Uterus (tissue), 4 donors: Measurements from ENCODE around the gene PPP1R7. TPM values are rescaled to one million over a fixed set of nuclear protein-coding genes. Genes with fewer than 3 reads are reported as not detected.

Experiments used
- DNase-seq, 2 donors: peaks; one replicate each; pipeline ENCODE4 v3.0.0-alpha.2; 2019 to 2020
- H3K27ac ChIP-seq, 2 donors: fragments of 200-600 bp; sonication (generic); 1 replicate in 1 of 2; 2 replicates in 1 of 2; pipeline ENCODE4 v1.5.1; 2016 to 2018
- H3K27me3 ChIP-seq, 2 donors: fragments of 200-600 bp; sonication (generic); one replicate each; pipeline ENCODE4 v1.5.1; 2018 to 2019; ENCODE audit warnings: control low read depth in 1 of 2
- H3K36me3 ChIP-seq, 2 donors: fragments of 200-600 bp; sonication (generic); one replicate each; pipeline ENCODE4 v1.5.1; 2019; ENCODE audit warnings: control low read depth in 1 of 2
- H3K4me1 ChIP-seq, 2 donors: fragments of 200-600 bp; sonication (generic); one replicate each; pipeline ENCODE4 v1.5.1; 2018 to 2019; ENCODE audit warnings: control low read depth in 1 of 2
- H3K4me3 ChIP-seq, 2 donors: fragments of 200-600 bp; sonication (generic); 1 replicate in 1 of 2; 2 replicates in 1 of 2; pipeline ENCODE4 v1.5.1; 2018 to 2019; ENCODE audit warnings: mild to moderate bottlenecking in 1 of 2
- H3K9me3 ChIP-seq, 2 donors: fragments of 200-600 bp; sonication (generic); one replicate each; pipeline ENCODE4 v1.5.1; 2019; ENCODE audit warnings: control low read depth in 1 of 2
- CTCF ChIP-seq, 4 experiments: fragments of 200-600 bp in 2 of 4; fragments of 450-650 bp in 2 of 4; sonication (generic) in 2 of 4; IDR thresholded peaks; one replicate each; pipeline ENCODE4 v1.5.1; 2016 to 2019; ENCODE audit warnings: antibody characterized with exemption in 4 of 4, mild to moderate bottlenecking in 2 of 4, moderate library complexity in 1 of 4
- POLR2A ChIP-seq, 2 donors: fragments of 450-650 bp; IDR thresholded peaks; one replicate each; pipeline ENCODE4 v1.6.1; 2016; ENCODE audit warnings: antibody characterized with exemption in 2 of 2, mild to moderate bottlenecking in 1 of 2, moderate library complexity in 1 of 2
- intact Hi-C: fragments of 100-400 bp; cut with DNase I; formaldehyde crosslinking; loops from one replicate; pipeline ENCODE4 v1.15.1; 2023; ENCODE audit warnings: low total_unique reads
- total RNA-seq, 4 donors: library from RNA; depleted of rRNA in 3 of 4; stranded (reverse); fragments of >200 nt in 3 of 4; gene quantifications; one replicate each; pipeline versions ENCODE4 v1.1.0 to v1.2.4, GENCODE V29; 2014 to 2023
- donor health status: DM: yes; HTN: yes; CAD: no.

The PPP1R7 gene
- total RNA-seq, 4 donors from 2014 or later, result 8.5 to 43.6 (median 30.0) TPM

- Histone ChIP-seq H3K4me3 (no peak overlapping the region), H3K36me3 (no peaks in the 10 kb centered on the region), H3K9me3 (no peaks in the 10 kb centered on the region), H3K4me1 (peaks cover 0 to 4% of the 10 kb centered on the region in 2 donors), H3K27me3 (no peaks in the 10 kb centered on the region), H3K27ac (no peak overlapping the region)
- TF ChIP-seq CTCF (IDR thresholded peaks at IDR 0.05), result no peak
- TF ChIP-seq POLR2A (IDR thresholded peaks at IDR 0.05), result no peak
- intact Hi-C loops, result no loop called here
- no peak for DNase-seq
These were observed 2.0 kb upstream of the PPP1R7 start for GRCh38 chr2:241148239-241148638.

GRCh38 chr2:241148891-241149674, 1.2 kb upstream of the PPP1R7 start, which contains the start of gene PASK:
TSS of gene PASK (minus strand) at chr2:241149472. CDS start at chr2:241143032, 6,440 bp downstream.
- Histone ChIP-seq H3K4me1 (peaks cover 0 to 4% of the 10 kb centered on the region in 2 donors), H3K36me3 (no peaks in the 10 kb centered on the region), H3K27me3 (no peaks in the 10 kb centered on the region), H3K4me3 (peak within 1 kb of the TSS; percentile 51 to 82), H3K9me3 (no peaks in the 10 kb centered on the region), H3K27ac (peak within 1 kb of the TSS; percentile 80 to 81)
- TF ChIP-seq CTCF (IDR thresholded peaks at IDR 0.05), result no peak
- TF ChIP-seq POLR2A (IDR thresholded peaks at IDR 0.05), result no peak
- peak; percentile 90 to 93 for DNase-seq
- intact Hi-C loops, result no loop called here

GRCh38 chr2:241149675-241149924, 667 bp upstream of the PPP1R7 start:
- no peaks in the 10 kb centered on the region for H3K36me3 ChIP-seq
- peak overlapping the region; percentile 51 to 82 for H3K4me3 ChIP-seq
- H3K27me3 ChIP-seq, result no peaks in the 10 kb centered on the region
- DNase-seq, result no peak
- peaks cover 0 to 4% of the 10 kb centered on the region in 2 donors for H3K4me1 ChIP-seq
- intact Hi-C loops, result no loop called here
- H3K27ac ChIP-seq, result peak overlapping the region in 1 of 2 donors; percentile 55
- no peaks in the 10 kb centered on the region for H3K9me3 ChIP-seq
- TF ChIP-seq POLR2A (IDR thresholded peaks at IDR 0.05) (no peak), CTCF (IDR thresholded peaks at IDR 0.05) (no peak)

- peak overlapping the region; percentile 80 to 81 for H3K27ac ChIP-seq
- H3K36me3 ChIP-seq, result no peaks in the 10 kb centered on the region
- TF ChIP-seq CTCF (IDR thresholded peaks at IDR 0.05) (no peak), POLR2A (IDR thresholded peaks at IDR 0.05) (no peak)
- peak overlapping the region; percentile 51 to 82 for H3K4me3 ChIP-seq
- H3K9me3 ChIP-seq, result no peaks in the 10 kb centered on the region
- intact Hi-C loops, result no loop called here
- H3K4me1 ChIP-seq, result peaks cover 0 to 4% of the 10 kb centered on the region in 2 donors
- H3K27me3 ChIP-seq, result no peaks in the 10 kb centered on the region
- DNase-seq, result no peak
These were observed 628 bp downstream of the PPP1R7 start for GRCh38 chr2:241150660-241151530.
